Muscle layer of duodenum (tissue), 2 donors: Measurements from ENCODE around the gene SGPP2.
"Not testable (repeated sequence)": the region's sequence is repeated elsewhere in the genome, so short reads cannot be mapped to it uniquely, and the experiment has no call there.

Experiments
- H3K27ac ChIP-seq: one replicate; pipeline ENCODE4 v1.7.0; 2013; ENCODE audit warnings: mild to moderate bottlenecking, low read length
- H3K27me3 ChIP-seq: one replicate; pipeline ENCODE4 v1.7.0; 2013; ENCODE audit warnings: low read depth, mild to moderate bottlenecking, control low read depth, low read length
- H3K36me3 ChIP-seq, 2 donors: one replicate each; pipeline ENCODE4 v1.7.0; 2013; ENCODE audit warnings: low read length in 2 of 2, control low read depth in 1 of 2, mild to moderate bottlenecking in 1 of 2; ENCODE audit not compliant: insufficient read depth in 2 of 2, control insufficient read depth in 1 of 2
- H3K4me1 ChIP-seq, 2 donors: one replicate each; pipeline ENCODE4 v1.7.0; 2013; ENCODE audit warnings: low read length in 2 of 2, mild to moderate bottlenecking in 2 of 2, control low read depth in 1 of 2, moderate library complexity in 1 of 2; ENCODE audit not compliant: insufficient read depth in 2 of 2, control insufficient read depth in 1 of 2
- H3K4me3 ChIP-seq, 2 donors: one replicate each; pipeline ENCODE4 v1.7.0; 2013; ENCODE audit warnings: low read length in 2 of 2, low read depth in 1 of 2, mild to moderate bottlenecking in 1 of 2
- H3K9me3 ChIP-seq, 2 donors: one replicate each; pipeline ENCODE4 v1.7.0; 2013; ENCODE audit warnings: low read length in 2 of 2, control low read depth in 1 of 2, mild to moderate bottlenecking in 1 of 2; ENCODE audit not compliant: control insufficient read depth in 1 of 2
- donor health status: healthy.

SGPP2 gene

DNA sequence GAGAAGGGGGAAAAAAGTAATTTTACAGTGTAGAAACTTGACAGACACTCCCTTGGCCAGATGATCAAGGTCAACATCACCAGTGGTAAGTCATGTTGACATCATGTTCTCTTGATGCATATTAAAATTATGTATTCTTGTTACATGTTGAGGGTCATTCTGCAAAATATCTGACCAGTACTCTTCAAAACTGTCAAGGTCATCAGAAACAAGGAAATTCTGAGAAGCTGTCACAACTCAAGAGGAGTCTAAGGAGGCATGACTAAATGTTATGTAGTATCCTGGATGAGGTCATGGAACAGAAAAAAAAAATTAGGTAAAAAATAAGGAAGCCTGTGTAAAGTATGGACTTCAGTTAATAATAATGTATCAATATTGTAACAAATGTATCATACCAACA lies 6.3 kb downstream of the SGPP2 start:
- no peak overlapping the region for H3K4me3 ChIP-seq
- peaks cover under 1% of the 10 kb centered on the region for H3K27me3 ChIP-seq
- no peak overlapping the region for H3K27ac ChIP-seq
- H3K9me3 ChIP-seq: no peaks in the 10 kb centered on the region
- peaks cover 0 to 4% of the 10 kb centered on the region in 2 donors for H3K4me1 ChIP-seq
- no peaks in the 10 kb centered on the region for H3K36me3 ChIP-seq

DNA sequence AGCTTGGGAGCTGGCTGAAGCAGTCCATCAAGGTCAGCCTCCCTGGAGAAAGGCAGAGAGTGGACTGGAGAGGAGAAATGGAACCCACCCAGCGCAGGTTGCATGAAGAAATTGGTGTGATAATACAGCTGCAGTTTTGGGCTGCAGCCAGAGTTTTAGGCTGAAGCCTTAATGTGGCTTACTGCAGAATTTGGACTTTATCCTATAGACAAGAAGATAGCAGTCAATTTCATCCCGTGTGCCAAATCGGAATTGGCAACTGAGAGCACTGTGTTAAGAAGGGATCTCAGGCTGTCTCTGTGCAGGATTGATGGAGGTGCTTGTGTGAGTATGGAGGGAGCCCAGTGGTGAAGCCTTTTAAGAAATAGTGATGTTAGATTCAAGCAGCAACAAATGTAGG lies 7.5 kb downstream of the SGPP2 start:
- Histone ChIP-seq H3K27me3 (no peaks in the 10 kb centered on the region), H3K4me1 (peaks cover 0 to 4% of the 10 kb centered on the region in 2 donors), H3K9me3 (no peaks in the 10 kb centered on the region), H3K27ac (no peak overlapping the region), H3K36me3 (no peaks in the 10 kb centered on the region), H3K4me3 (no peak overlapping the region)

DNA sequence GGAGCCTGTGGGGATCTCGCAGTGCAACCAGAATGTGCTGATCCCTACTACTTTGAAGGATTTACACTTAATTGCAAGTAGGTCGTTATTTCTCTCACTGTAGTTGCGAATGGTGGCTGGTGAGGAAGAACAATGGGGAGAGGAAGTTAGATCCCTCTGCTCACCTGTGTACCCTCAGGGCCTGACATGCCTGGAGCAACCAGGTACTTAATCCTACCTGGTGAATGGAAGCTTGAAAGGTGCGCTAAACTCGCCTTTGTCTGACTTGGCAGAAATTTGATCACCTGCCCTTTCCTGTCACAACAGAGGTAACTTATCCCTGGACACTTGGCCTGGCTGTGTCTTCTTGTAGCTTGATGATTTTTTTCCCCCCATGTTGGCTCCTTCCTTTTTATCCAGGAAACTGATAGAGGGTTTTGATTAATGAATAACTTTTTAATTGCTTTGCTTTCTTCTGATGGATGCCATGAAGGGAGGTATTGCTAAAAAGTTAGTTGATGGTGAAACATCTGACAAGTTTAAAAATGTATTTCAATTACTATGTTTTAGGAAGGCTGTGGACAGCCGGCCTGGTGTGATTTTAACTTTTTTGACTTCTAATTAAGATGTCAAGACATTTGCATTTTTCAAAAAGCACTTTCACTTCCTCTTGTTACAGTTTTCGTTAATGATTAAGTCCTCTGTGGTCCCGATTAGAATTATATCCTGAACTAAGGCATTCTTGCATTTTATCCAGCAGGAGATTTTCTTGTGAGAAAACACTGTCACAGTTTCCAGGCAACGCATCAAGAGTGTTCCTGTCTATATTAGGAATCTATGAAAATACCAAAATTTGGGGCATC lies 9.2 kb downstream of the SGPP2 start:
- Histone ChIP-seq H3K4me1 (peaks cover 0 to 4% of the 10 kb centered on the region in 2 donors), H3K9me3 (no peaks in the 10 kb centered on the region), H3K4me3 (no peak overlapping the region), H3K27me3 (no peaks in the 10 kb centered on the region), H3K27ac (peak overlapping the region; percentile 72), H3K36me3 (no peaks in the 10 kb centered on the region)

DNA sequence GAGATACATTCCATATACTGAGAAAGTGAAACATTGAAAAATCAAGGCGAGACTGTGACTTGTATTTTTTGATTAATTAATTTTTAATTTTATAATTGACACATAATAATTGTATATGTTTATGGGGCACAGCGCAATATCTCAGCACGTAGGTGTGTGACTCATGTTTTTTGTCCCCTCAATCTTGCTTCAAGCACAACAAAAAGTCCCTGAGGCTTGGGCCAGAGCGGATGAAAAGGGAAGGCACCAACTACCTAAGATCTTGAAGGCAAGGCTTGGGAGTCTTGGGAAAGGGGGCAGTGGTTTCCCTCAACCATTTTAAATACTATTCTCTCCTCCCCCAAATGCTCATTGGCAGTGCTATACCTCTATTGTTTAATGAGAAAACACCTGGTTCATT lies 9.9 kb downstream of the SGPP2 start:
- Histone ChIP-seq H3K9me3 (no peaks in the 10 kb centered on the region), H3K27ac (peak overlapping the region; percentile 72)

DNA sequence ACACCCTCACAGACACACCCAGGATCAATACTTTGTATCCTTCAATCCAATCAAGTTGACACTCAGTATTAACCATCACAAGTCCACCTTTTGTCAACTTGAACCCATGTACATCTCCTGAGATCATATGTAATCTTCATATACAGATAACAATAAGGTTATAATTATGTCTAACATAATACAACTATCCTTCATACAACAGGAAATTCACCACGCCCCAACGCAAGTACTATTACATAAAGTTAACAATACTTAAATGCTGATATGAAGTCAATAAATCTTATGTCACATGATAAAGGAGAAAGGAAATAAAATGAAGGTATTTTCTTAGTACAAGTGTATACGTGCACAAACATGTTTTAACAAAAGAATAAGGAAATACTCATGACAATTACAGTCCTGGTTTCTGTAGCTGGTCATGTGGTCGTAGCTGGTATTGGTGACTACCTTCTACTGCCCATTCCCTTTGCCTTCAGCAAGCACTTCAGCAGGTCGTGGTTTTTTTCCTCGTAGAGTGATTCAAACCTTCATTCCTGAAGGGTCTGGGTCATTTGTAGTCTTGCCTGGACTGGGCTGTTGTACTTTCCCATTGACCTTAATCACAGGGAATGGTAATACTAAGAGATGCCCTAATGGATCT lies 11.2 kb downstream of the SGPP2 start:
- not testable (repeated sequence) for H3K9me3 ChIP-seq, H3K36me3 ChIP-seq, H3K4me1 ChIP-seq, H3K27me3 ChIP-seq, H3K27ac ChIP-seq, H3K4me3 ChIP-seq

More for the DNA sequence above, 9.9 kb downstream of the SGPP2 start:
- H3K36me3 ChIP-seq: no peaks in the 10 kb centered on the region
- no peaks in the 10 kb centered on the region for H3K27me3 ChIP-seq
- H3K4me1 ChIP-seq: peaks cover 0 to 4% of the 10 kb centered on the region in 2 donors
- H3K4me3 ChIP-seq: no peak overlapping the region

DNA sequence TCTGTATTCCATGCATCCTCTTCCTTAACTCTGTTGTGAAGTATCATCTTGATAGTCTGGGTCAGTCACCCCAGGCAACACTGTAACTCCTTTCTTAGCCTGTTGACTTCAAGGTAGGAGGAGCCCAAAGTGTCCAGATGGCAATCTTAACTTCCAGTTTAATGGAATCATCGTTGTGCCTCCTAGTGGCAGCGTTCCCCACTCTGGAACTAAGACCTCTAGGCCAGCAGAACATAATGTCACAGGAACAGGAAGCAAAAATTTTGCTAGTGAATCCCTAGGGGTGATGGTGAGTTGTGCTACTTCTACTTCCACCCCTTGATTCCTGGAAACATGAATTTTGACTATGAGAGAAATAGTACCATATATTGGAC lies 11.7 kb downstream of the SGPP2 start:
- Histone ChIP-seq H3K27ac (no peak overlapping the region), H3K36me3 (no peaks in the 10 kb centered on the region), H3K4me1 (peaks cover 0 to 4% of the 10 kb centered on the region in 2 donors), H3K9me3 (no peaks in the 10 kb centered on the region), H3K27me3 (no peaks in the 10 kb centered on the region), H3K4me3 (no peak overlapping the region)

DNA sequence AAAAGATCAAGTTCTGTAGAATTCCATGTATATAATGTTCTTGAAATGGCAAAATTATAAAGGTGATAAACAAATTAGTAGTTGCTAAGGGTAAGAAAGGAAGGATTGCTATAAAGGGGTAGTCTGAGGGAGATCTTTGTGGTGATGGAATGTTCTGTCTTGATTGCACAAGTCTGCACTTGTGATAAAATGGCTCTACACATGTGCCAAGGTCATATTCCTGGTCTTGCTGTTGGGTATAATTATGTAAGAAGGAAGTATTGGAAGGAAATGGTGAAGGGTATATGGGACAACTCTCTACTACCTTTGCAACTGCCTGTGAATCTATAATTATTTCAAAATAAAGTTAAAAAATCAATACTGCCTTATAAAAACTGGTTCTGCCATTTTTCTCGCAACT lies 15.3 kb downstream of the SGPP2 start:
- Histone ChIP-seq H3K9me3 (no peaks in the 10 kb centered on the region), H3K27me3 (no peaks in the 10 kb centered on the region), H3K36me3 (no peaks in the 10 kb centered on the region), H3K4me1 (no peaks in the 10 kb centered on the region), H3K27ac (no peak overlapping the region), H3K4me3 (no peak overlapping the region)

DNA sequence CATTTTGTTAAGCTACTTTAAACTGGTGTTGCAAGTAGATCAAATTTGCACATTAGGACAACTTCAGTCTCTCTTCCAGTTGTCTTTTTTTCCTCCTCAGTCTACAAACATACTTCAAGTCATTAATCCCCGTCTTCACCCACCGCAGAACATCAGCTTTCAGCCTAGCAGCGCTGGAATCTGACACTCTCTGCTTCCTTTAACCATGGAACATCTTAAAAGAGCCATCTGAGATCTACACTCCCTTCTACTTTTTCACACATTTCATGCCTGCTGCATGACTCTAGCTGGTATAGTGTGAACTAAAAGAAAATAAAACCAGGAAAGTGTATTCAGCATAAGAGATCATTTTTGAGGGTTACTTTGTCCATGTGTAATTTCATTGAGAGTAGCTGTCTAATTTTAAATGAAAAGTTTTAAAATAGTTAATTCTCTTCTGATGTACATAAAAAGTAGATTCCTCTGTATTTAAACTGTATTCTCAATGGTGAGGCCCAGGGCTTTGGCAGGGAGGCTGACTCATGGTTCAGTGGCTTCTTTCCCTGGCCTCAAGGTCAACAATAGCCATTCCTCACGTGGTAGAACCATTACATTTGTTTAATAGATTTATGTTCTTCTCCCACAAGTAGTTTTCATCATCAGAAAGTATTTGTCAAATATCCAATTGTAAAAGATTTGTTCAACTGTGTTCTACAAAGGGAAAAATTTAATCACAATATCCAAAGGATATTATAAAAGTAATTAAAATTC lies 16.5 kb downstream of the SGPP2 start:
- no peaks in the 10 kb centered on the region for H3K27me3 ChIP-seq
- H3K27ac ChIP-seq: no peak overlapping the region
- H3K9me3 ChIP-seq: no peaks in the 10 kb centered on the region
- no peaks in the 10 kb centered on the region for H3K4me1 ChIP-seq
- no peak overlapping the region for H3K4me3 ChIP-seq
- H3K36me3 ChIP-seq: no peaks in the 10 kb centered on the region

DNA sequence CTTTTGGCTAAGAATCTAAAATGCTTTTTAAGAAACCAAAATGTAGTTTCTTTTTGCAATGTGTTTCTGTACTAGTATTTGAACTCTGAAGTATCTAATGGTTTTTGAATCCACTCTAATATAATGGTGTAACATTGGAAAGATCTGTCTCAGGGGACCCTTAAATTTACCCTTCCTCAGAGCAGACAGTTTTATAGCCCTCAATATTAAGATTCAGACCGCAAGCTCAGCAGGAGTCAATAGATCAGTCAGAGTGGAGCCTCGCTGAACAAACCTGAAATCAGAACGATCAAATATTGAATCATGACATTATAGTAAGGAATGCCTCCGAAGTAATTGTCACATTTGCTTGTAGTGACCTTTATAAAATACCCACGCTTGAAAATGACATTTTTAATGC lies 18.3 kb downstream of the SGPP2 start:
- no peaks in the 10 kb centered on the region for H3K36me3 ChIP-seq
- H3K27ac ChIP-seq: no peak overlapping the region
- no peaks in the 10 kb centered on the region for H3K27me3 ChIP-seq
- no peaks in the 10 kb centered on the region for H3K4me1 ChIP-seq
- no peak overlapping the region for H3K4me3 ChIP-seq
- H3K9me3 ChIP-seq: no peaks in the 10 kb centered on the region

DNA sequence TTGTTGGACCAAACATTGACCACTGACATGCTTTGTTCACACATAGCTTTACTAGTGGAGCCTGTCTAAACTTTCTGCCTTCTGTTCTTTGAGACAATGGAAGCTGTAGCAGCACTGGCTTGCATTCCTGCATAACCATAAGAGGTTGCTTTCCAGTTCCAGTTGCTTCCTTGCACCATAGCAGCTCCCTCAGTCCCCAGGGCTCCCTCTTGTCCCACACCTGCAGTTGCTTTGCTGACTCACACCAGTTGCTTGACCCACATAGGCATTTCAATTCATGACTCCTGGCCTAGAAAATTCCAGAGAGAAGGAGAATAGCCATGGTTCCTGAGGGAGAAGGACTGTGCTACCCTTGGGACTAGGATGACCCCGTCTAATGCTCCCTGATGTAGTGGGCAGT lies 20.9 kb downstream of the SGPP2 start:
- Histone ChIP-seq H3K4me3 (no peak overlapping the region), H3K36me3 (no peaks in the 10 kb centered on the region), H3K4me1 (peaks cover 0 to 8% of the 10 kb centered on the region in 2 donors), H3K27ac (no peak overlapping the region), H3K27me3 (no peaks in the 10 kb centered on the region), H3K9me3 (no peaks in the 10 kb centered on the region)

DNA sequence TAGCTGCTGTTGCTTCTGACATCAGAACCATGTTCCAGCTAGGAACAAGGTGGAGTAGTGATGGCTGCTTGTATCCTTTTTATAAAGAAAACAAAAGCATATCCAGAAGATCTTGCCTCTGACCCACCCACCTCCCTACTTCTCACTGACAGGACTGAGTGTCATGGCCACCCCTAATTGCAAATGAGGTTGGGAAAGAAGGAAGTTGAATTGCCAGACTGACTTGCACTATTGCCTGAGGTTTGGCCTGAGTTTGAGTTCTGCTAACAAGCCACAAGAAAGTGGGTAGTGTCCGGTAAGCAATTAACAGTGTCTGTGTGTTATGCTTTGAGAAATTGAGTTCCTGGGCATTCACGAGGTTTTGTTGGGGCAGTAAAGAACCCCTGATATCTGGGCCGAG lies 22.8 kb downstream of the SGPP2 start:
- no peak overlapping the region for H3K4me3 ChIP-seq
- no peaks in the 10 kb centered on the region for H3K36me3 ChIP-seq
- no peaks in the 10 kb centered on the region for H3K27me3 ChIP-seq
- peaks cover 0 to 8% of the 10 kb centered on the region in 2 donors for H3K4me1 ChIP-seq
- no peaks in the 10 kb centered on the region for H3K9me3 ChIP-seq
- no peak overlapping the region for H3K27ac ChIP-seq
